Activated CD4-positive, CD25-positive, alpha-beta regulatory T cell (primary cell): Measurements from ENCODE around the gene HSPB7.
A peak's percentile ranks its signal among the peaks of the same experiment; 100 is the strongest.
"Not testable (repeated sequence)": the region's sequence is repeated elsewhere in the genome, so short reads cannot be mapped to it uniquely, and the experiment has no call there.

Experiments
- DNase-seq, 4 experiments: peaks; one replicate each; lab custom pipeline; 2025; lab: John Stamatoyannopoulos, UW

Gene HSPB7

DNA sequence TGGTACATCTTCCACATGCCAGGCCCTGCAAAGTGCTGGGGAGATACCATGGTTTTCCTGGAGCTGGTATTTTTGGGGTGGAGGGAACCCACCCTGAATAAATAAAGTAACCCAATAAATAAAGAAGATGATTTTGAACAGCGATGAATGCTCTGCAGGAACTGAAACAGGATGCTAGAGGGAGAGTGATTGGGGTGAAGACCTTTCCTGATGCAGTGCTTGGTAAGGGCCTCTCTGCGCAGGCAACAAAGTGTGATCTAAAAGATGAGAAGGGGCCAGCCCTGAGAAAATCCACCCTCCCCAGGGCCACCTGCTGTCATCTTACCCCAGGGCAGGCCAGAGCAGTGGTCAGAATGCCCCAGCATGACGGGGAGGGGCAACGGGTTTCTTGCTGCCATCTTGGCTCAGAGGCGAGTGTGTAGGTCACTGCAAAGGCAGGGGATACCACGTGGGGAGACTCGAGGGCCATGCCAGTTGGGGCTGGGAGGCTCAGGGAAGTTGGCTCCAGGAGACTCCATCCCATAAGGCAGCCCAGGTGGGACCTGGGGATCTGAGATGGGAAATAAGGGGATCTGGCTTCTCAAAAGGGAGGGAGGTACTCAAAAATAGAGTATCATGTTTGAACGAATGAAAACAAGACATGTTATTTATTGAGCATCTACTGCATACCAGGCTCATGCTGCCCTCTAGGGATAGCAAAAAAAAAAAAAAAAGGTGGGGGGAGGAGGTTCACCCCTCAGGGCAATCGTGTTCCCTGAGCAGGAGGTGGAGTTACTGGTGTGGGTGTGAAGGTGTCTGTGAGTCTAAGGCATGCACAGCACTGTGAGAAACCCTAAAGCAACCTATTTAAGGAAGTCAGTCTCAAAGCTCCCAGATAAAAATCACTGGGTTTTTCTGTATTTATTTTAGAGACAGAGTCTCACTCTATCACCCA, 11.0 kb downstream of the HSPB7 start:
- no peak for DNase-seq

DNA sequence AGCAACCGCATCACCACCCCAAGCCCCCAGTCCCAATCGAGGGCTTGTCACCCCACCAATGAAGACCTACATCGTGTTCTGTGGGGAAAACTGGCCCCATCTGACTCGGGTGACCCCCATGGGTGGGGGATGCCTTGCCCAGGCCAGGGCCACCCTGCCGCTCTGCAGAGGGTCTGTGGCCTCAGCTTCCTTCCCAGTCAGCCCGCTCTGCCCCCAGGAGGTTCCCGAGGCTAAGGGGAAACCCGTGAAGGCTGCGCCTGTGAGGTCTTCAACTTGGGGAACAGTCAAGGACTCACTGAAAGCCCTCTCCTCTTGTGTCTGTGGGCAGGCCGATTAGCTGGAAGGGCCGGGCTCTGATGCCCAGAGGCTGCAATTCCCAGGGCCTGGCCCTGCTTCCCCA, 11.8 kb downstream of the HSPB7 start:
- DNase-seq: no peak

DNA sequence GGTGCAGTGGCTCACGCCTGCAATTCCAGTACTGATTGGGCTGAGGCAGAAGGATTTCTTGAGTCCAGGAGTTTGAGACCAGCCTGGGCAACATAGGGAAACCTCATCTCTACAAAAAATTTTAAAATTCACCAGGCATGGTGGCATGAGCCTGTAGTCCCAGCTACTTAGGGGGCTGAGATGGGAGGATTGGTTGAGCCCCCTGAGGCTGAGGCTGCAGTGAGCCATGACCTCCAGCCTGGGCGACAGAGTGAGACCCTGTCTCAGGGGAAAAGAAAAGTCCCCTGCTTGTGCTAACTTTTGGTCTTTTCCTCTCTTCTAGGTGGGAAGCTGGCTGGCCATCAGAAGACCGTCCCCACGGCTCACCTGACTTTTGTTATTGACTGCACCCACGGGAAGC, 12.2 kb downstream of the HSPB7 start:
- no peak for DNase-seq

GRCh38 chr1:16001274-16001673, 16.6 kb downstream of the HSPB7 start:
- DNase-seq: not testable (repeated sequence)

GRCh38 chr1:15998929-15999328, 18.9 kb downstream of the HSPB7 start:
- no peak for DNase-seq

DNA sequence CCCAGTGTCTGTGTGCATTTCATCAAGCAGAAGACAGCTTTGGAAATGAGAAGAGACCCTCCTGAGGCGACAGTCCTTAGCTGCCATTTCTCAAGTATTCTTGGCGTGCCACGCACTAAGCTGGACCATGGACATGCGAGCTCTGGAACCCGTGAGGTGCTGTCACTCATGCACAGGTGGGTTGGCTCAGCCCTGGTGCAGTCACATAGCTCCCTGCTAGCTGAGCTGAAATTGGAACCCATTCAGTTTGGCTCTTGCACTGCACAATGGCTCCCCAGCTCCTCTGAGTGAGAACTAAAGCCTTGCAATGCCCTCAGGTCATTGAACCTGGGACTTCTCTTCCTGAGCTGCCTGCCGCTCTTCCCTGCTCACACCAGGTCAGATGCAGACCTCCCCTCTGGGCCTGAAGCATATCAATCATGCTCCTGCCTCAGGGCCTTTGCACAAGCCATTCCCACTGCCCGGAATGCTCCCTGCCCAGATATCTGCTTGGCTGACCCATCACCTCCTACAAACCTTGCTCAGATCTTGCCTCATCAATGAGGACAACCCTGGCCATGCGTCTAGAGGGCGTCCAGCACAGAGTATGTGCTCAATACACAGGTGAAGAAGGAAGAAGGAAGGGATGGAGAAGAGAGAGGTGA, 20.1 kb downstream of the HSPB7 start:
- no peak for DNase-seq

DNA sequence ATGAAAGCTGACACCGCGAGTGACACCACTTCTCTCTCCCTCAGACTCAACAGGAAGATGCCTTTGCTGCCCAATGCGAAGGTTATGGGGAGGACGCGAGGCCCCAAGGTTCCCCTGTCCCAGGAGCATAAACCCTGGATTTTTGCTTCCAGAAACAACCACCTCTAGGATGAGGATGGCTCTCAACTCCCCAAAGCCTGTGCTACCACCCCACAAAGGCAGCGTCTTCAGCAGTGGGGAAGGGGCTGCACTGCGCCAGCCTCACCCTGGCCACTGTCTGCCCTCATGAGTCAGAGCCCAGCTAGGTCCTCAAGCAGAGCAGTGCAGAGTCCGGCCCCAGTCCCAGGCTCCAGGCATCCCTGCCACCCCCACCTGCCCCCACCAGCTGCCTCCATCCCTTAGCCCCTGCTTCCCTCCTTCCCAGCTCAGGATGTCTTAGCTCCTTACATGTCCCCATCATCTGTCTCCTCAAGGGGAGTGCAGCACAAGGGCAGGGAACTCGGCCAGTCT, 20.7 kb downstream of the HSPB7 start:
- no peak for DNase-seq

- DNase-seq: peak in 2 of 4 experiments; percentile 13 to 20
Observed at GRCh38 chr1:15994590-15995351, 23.1 kb downstream of the HSPB7 start.

DNA sequence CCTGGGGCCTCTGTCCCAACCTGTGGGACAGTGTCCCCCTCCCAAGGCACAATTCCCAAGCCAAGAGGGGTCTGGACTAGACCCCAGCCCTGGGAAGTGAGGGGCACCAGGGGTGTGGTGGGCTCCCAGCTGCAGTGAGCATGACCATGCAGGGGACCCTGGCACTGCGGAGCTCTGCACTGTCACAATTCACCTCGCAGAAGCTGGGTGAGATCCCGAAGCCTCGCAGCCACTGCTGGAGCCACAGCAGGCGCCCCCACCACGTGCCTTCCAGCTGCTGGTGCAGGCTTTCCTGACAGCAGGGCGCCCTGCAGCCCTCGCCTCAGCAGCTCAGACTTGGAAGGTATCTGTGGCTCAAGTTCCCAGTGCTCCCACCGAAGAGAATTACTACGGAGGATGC, 23.8 kb downstream of the HSPB7 start:
- no peak for DNase-seq

DNA sequence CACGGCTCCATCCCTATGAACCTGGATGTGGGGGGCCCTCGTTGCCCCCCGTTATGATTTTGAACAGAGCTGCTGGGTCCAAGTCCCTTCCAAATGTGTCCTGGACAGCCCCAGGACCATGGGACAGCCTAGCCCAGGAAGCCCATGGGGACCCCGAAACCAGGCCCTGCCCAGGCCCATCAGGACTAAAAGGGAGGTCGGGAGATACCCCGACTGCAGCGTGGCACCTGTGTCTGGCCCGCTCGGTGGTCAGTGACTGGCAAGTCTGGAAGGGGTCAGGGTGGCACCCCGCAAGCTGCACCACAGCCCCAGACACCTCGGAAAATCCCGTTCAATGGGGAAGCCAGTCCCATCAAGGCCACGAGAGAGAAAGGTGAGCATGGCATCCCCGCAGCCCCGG, 24.2 kb downstream of the HSPB7 start:
- no peak for DNase-seq

- DNase-seq: no peak
Observed at GRCh38 chr1:15992582-15993500, 25.0 kb downstream of the HSPB7 start.

DNA sequence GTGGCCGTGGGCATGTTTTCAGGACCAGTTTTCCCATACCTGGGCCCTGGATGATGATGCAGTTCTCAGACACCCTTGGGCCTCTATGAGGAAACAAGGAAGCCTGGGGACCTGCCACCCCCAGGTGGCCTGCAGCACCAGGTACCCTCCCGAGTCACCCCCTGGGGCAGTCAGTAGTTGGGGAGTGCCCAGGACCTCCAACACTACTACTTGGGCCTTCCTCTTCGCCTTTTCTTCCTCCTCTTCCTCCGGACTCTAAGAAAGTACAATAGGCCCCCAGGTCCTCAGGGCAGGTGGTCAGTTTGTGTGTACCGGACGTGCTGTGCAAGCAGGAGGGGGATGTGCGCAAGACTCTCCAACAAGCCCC, 25.7 kb downstream of the HSPB7 start:
- no peak for DNase-seq

- DNase-seq: no peak
Observed at GRCh38 chr1:15991427-15992186, 26.2 kb downstream of the HSPB7 start.

- DNase-seq: no peak
Observed at GRCh38 chr1:15989776-15990175, 28.1 kb downstream of the HSPB7 start.

- DNase-seq: no peak
Observed at GRCh38 chr1:15988856-15989736, 28.7 kb downstream of the HSPB7 start.

- DNase-seq: no peak
Observed at GRCh38 chr1:15985611-15986297, 32.1 kb downstream of the HSPB7 start.

GRCh38 chr1:15983275-15983674, 34.6 kb downstream of the HSPB7 start:
- no peak for DNase-seq

GRCh38 chr1:15981679-15982078, 36.2 kb downstream of the HSPB7 start:
- DNase-seq: no peak

GRCh38 chr1:15977947-15978346, 39.9 kb downstream of the HSPB7 start:
- DNase-seq: not testable (repeated sequence)
